ENCODE measurements around the gene TMED10. TPM values are rescaled to one million over a fixed set of nuclear protein-coding genes. Genes with fewer than 3 reads are reported as not detected.

Gene TMED10
- total RNA-seq, 1 experiment from 2014 or later: 255 TPM

DNA sequence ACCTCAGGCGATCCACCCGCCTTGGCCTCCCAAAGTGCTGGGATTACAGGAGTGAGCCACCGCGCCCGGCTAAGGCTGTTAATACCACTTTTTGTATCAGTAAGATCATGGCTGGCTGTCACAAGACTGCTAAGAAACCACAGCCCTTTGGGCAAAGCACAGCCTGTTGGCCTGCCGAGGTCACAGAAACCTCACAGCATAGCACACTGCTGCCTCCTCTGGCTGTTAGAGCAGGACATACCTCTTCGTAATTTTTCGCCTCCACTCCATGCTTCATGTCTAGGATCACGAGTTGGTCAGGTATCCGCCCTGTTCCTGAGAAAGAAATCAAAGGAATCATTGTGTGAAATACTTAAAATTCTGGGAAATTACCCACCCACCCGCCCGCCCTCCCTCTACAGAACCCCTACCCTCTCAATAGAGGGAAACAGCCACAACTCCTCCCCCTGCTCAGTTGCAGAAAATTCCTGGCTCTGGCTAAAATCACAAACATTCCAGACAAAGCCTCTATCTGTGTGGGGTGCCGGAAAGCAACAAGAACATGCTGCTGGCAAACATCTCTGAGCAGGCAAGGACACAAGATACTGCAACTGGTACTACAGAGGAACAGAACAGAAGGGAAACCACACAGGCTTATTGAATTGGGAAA, 28.9 kb downstream of the TMED10 start:
- TF ChIP-seq, protein P1, sequence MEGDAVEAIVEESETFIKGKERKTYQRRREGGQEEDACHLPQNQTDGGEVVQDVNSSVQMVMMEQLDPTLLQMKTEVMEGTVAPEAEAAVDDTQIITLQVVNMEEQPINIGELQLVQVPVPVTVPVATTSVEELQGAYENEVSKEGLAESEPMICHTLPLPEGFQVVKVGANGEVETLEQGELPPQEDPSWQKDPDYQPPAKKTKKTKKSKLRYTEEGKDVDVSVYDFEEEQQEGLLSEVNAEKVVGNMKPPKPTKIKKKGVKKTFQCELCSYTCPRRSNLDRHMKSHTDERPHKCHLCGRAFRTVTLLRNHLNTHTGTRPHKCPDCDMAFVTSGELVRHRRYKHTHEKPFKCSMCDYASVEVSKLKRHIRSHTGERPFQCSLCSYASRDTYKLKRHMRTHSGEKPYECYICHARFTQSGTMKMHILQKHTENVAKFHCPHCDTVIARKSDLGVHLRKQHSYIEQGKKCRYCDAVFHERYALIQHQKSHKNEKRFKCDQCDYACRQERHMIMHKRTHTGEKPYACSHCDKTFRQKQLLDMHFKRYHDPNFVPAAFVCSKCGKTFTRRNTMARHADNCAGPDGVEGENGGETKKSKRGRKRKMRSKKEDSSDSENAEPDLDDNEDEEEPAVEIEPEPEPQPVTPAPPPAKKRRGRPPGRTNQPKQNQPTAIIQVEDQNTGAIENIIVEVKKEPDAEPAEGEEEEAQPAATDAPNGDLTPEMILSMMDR (IDR thresholded peaks at IDR 0.05; ENCODE audit: insufficient read depth in 1 of 2, low read depth in 1 of 2, low read length in 1 of 2, severe bottlenecking in 1 of 2, unreplicated experiment in 1 of 2): peak in 1 of 2 experiments; percentile 46
- Mint-ChIP-seq H3K4me1 (ENCODE audit: low read depth, unreplicated experiment) (peaks cover 7% of the 10 kb centered on the region), H3K9me3 (ENCODE audit: unreplicated experiment) (no peaks in the 10 kb centered on the region), H3K27ac (ENCODE audit: unreplicated experiment) (peak overlapping the region; percentile 47), H3K4me3 (ENCODE audit: unreplicated experiment) (no peak overlapping the region), H3K27me3 (ENCODE audit: insufficient read depth, unreplicated experiment) (no peaks in the 10 kb centered on the region), H3K36me3 (ENCODE audit: insufficient read depth, unreplicated experiment) (peaks cover 30% of the 10 kb centered on the region)
- ChIA-PET POLR2A (interaction anchor here (0.6 kb wide), 1 partner anchor 121 kb away, joined by 4 read pairs; no protein-coding TSS in a partner anchor), CTCF (no interaction called here)
- peak; percentile 48 to 59 for DNase-seq
- 0 out of 2 replicates have a peak, but pooled peaks cover 7% of the 10 kb centered on the region for H3K4me1 ChIP-seq
- peaks cover 2% of the 10 kb centered on the region; the same call in 1 of the 2 replicates for H3K36me3 ChIP-seq (ENCODE audit: control insufficient read depth, insufficient read depth, low read length)
- H3K9me3 ChIP-seq: no peaks in the 10 kb centered on the region
- intact Hi-C loops (cut with micrococcal nuclease; ENCODE audit: unreplicated experiment): no loop called here
- H3K4me3 ChIP-seq (ENCODE audit: low read depth, low read length): no peak overlapping the region
- BruUV-seq (replicated peaks): no TSS peak
- H3K27me3 ChIP-seq (replicated peaks; ENCODE audit: control insufficient read depth, insufficient read depth, low read length): no peaks in the 10 kb centered on the region

GRCh38 chr14:75144944-75145343, 31.5 kb downstream of the TMED10 start:
- TF ChIP-seq, protein P1 (IDR thresholded peaks at IDR 0.05; ENCODE audit: insufficient read depth in 1 of 2, low read depth in 1 of 2, low read length in 1 of 2, severe bottlenecking in 1 of 2, unreplicated experiment in 1 of 2): no peak
- DNase-seq: no peak
- no TSS peak for BruUV-seq (replicated peaks)
- no peaks in the 10 kb centered on the region for H3K9me3 Mint-ChIP-seq (ENCODE audit: unreplicated experiment)
- no peak overlapping the region for H3K4me3 ChIP-seq (ENCODE audit: low read depth, low read length)
- H3K36me3 Mint-ChIP-seq (ENCODE audit: insufficient read depth, unreplicated experiment): peaks cover 24% of the 10 kb centered on the region
- H3K36me3 ChIP-seq (ENCODE audit: control insufficient read depth, insufficient read depth, low read length): peaks cover 2% of the 10 kb centered on the region; the same call in 1 of the 2 replicates
- 0 out of 2 replicates have a peak, but pooled peaks cover 7% of the 10 kb centered on the region for H3K4me1 ChIP-seq
- peaks cover 7% of the 10 kb centered on the region for H3K4me1 Mint-ChIP-seq (ENCODE audit: low read depth, unreplicated experiment)
- no peaks in the 10 kb centered on the region for H3K27me3 Mint-ChIP-seq (ENCODE audit: insufficient read depth, unreplicated experiment)
- intact Hi-C loops (cut with micrococcal nuclease; ENCODE audit: unreplicated experiment): no loop called here
- H3K27ac Mint-ChIP-seq (ENCODE audit: unreplicated experiment): no peak overlapping the region
- ChIA-PET POLR2A (interaction anchor here (0.5 to 1.1 kb wide), 2 partner anchors 122 to 149 kb away, joined by 4 to 7 read pairs; no protein-coding TSS in a partner anchor), CTCF (no interaction called here)
- no peak overlapping the region for H3K4me3 Mint-ChIP-seq (ENCODE audit: unreplicated experiment)
- no peaks in the 10 kb centered on the region for H3K27me3 ChIP-seq (replicated peaks; ENCODE audit: control insufficient read depth, insufficient read depth, low read length)
- no peaks in the 10 kb centered on the region for H3K9me3 ChIP-seq

DNA sequence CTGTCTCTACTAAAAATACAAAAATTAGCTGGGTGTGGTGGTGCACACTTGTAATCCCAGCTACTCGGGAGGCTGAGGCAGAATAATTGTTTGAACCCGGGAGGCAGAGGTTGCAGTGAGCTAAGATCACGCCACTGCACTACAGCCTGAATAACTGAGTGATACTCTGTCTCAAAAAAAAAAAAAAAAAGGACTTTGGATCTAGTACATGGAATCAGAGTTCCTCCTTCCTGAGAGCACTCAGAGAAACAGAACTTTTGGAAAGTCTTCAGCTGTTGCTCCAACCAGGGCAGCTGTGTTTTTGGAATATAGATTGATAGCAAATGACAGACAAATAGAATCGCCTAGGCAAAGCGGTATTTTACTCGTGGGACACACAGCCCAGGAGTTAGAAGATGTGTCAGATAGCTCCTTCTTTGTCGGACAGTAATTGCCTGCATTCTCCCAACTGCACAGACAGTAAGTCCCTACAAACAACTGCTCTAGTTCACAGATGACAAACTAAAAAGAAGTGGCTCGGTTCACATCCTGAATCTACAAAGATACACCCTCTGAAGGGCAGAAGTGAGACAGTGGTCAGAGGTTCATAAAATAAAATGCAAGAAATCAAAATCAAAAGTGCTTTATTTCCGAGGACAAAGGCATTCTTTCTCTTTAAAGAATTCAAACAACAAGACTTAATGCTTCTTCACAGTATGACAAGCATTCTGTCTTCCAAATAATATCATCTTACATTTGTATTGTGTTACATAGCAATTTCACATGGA, 32.5 kb downstream of the TMED10 start:
- Mint-ChIP-seq H3K27ac (ENCODE audit: unreplicated experiment) (no peak overlapping the region), H3K36me3 (ENCODE audit: insufficient read depth, unreplicated experiment) (peaks cover 28% of the 10 kb centered on the region)
- CTCF ChIA-PET: interaction anchor here (1.0 kb wide), 1 partner anchor 10 kb away, joined by 3 read pairs; no protein-coding TSS in a partner anchor

More for the DNA sequence above, 32.5 kb downstream of the TMED10 start:
- H3K9me3 ChIP-seq: no peaks in the 10 kb centered on the region
- no peaks in the 10 kb centered on the region for H3K27me3 Mint-ChIP-seq (ENCODE audit: insufficient read depth, unreplicated experiment)
- DNase-seq: no peak
- H3K27me3 ChIP-seq (replicated peaks; ENCODE audit: control insufficient read depth, insufficient read depth, low read length): no peaks in the 10 kb centered on the region
- H3K36me3 ChIP-seq (ENCODE audit: control insufficient read depth, insufficient read depth, low read length): peaks cover 2% of the 10 kb centered on the region; the same call in 1 of the 2 replicates
- H3K4me1 Mint-ChIP-seq (ENCODE audit: low read depth, unreplicated experiment): peaks cover 13% of the 10 kb centered on the region
- BruUV-seq (replicated peaks): no TSS peak
- H3K4me3 ChIP-seq (ENCODE audit: low read depth, low read length): no peak overlapping the region
- POLR2A ChIA-PET: interaction anchor here (0.6 to 1.1 kb wide), 3 partner anchors 11 to 150 kb away, joined by 3 to 7 read pairs (median 5); no protein-coding TSS in a partner anchor
- 0 out of 2 replicates have a peak, but pooled peaks cover 7% of the 10 kb centered on the region for H3K4me1 ChIP-seq
- intact Hi-C loops (cut with micrococcal nuclease; ENCODE audit: unreplicated experiment): no loop called here
- TF ChIP-seq, protein P1 (IDR thresholded peaks at IDR 0.05; ENCODE audit: insufficient read depth in 1 of 2, low read depth in 1 of 2, low read length in 1 of 2, severe bottlenecking in 1 of 2, unreplicated experiment in 1 of 2): no peak
- no peaks in the 10 kb centered on the region for H3K9me3 Mint-ChIP-seq (ENCODE audit: unreplicated experiment)
- no peak overlapping the region for H3K4me3 Mint-ChIP-seq (ENCODE audit: unreplicated experiment)
